Ovary (tissue), 9 donors: Measurements from ENCODE around the gene CHRNA3. TPM values are rescaled to one million over a fixed set of nuclear protein-coding genes. Genes with fewer than 3 reads are reported as not detected.

Experiments
- DNase-seq, 5 donors: peaks; one replicate each; pipeline ENCODE4 v3.0.0-alpha.2; 2019 to 2020
- H3K27ac ChIP-seq, 2 donors: fragments of 200-600 bp; one replicate each; pipeline versions ENCODE4 v1.5.1 to v1.8.0; 2019 to 2022
- H3K27me3 ChIP-seq: fragments of 200-600 bp; one replicate; pipeline ENCODE4 v1.8.0; 2022
- H3K36me3 ChIP-seq: fragments of 200-600 bp; sonication (generic); one replicate; pipeline ENCODE4 v1.5.1; 2019
- H3K4me1 ChIP-seq: one replicate; pipeline ENCODE4 v1.8.1; 2013; ENCODE audit warnings: mild to moderate bottlenecking, moderate library complexity; ENCODE audit not compliant: insufficient read depth
- H3K4me3 ChIP-seq: fragments of 200-600 bp; sonication (generic); one replicate; pipeline ENCODE4 v1.5.1; 2017
- H3K9me3 ChIP-seq, 2 donors: fragments of 200-600 bp in 1 of 2; sonication (generic) in 1 of 2; one replicate each; pipeline versions ENCODE4 v1.5.1 to v1.8.1; 2013 to 2019; ENCODE audit warnings: mild to moderate bottlenecking in 1 of 2, moderate library complexity in 1 of 2
- CTCF ChIP-seq, 3 donors: fragments of 450-650 bp in 2 of 3; fragments of 200-600 bp in 1 of 3; IDR thresholded peaks; one replicate each; pipeline versions ENCODE4 v1.5.1 to v1.8.0; 2016 to 2022; ENCODE audit warnings: antibody characterized with exemption in 3 of 3, mild to moderate bottlenecking in 1 of 3
- EP300 ChIP-seq: sonication (generic); formaldehyde crosslinking; IDR thresholded peaks from one replicate; pipeline ENCODE4 v1.6.1; 2017; ENCODE audit warnings: antibody characterized with exemption
- POLR2A ChIP-seq: fragments of 450-650 bp; IDR thresholded peaks from one replicate; pipeline ENCODE4 v1.6.1; 2017; ENCODE audit warnings: antibody characterized with exemption, mild to moderate bottlenecking, moderate library complexity
- WGBS, 3 donors: extraction: QIAGEN DNeasy Blood & Tissue Kit in 1 of 3; methylation state at CpG; one replicate each; pipeline versions ENCODE4 v1.1.5 to v1.1.7; 2013 to 2017; 5-methylcytosine and 5-hydroxymethylcytosine counted together
- intact Hi-C, 4 donors: fragments of 100-400 bp; cut with DNase I; formaldehyde crosslinking; loops; one replicate each; pipeline versions ENCODE4 v1.11.0 to v1.15.1; 2022 to 2023
- polyA plus RNA-seq, 2 donors: library from polyadenylated mRNA; stranded (reverse); fragments of 200-250 nt in 1 of 2; fragments of 350-450 nt in 1 of 2; fragmentation: Illumina TruSeq in 1 of 2; extraction: RNeasy Lipid Tissue Mini Kit (QIAGEN cat#74804) in 1 of 2; gene quantifications; one replicate each; pipeline ENCODE4 v1.2.3, GENCODE V29; 2013 to 2014
- total RNA-seq, 7 donors: library from RNA; depleted of rRNA in 2 of 7; stranded (reverse); fragments of >200 nt in 2 of 7; fragmentation: NEBNext Ultra II Directional in 3 of 7; extraction: Animal tissue kit (Norgen Biotek cat#: 25700) in 3 of 7; gene quantifications; one replicate each; pipeline versions ENCODE4 v1.1.0 to v1.2.4, GENCODE V29; 2016 to 2023
- donor health status: DM: no; HTN: no; CAD: no; lungs with moderate emphysema.
- donor health status: DM: no; HTN: no; CAD: no.
- donor health status: Bipolar disorder and iron deficiency.
- donor health status: DM: yes; HTN: yes; CAD: no.
- donor health status: DM: no; HTN: no; CAD: no.
- donor health status: DM: yes; HTN: yes; CAD: no.

The CHRNA3 gene
- total and polyA plus RNA-seq, 9 donors, result 0.22 to 0.27 TPM; not detected in 7

DNA sequence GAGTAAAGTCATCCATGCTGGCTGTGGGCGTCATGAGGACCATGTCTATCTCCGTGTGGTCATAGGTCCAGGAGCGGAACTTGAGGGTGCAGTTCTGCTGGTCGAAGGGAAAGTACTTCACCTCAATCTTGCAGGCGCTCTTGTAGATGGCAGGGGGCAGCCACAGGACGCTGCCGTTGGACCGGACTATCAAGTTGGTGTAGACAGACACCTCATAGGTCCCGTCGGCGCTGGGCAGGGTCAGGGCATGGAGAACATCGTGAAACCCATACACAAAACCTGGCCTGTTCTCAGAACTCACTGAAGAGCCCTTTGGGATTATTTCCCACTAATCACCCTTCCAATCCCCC is 8.9 kb upstream of the CHRNA3 start:
- Histone ChIP-seq H3K27me3 (no peaks in the 10 kb centered on the region), H3K36me3 (no peaks in the 10 kb centered on the region), H3K4me1 (no peaks in the 10 kb centered on the region), H3K27ac (no peak overlapping the region), H3K9me3 (no peaks in the 10 kb centered on the region), H3K4me3 (no peak overlapping the region)
- DNase-seq, result no peak
- TF ChIP-seq CTCF (IDR thresholded peaks at IDR 0.05), result no peak
- intact Hi-C loops, result loop anchor here in 3 of 4 donors (5.0 to 10.0 kb wide), 4 partner anchors 73 to 555 kb away; no protein-coding TSS in a partner anchor
- 89 to 96% (median 92%) methylated on average over 12 of the region's 12 CpGs for WGBS, 3 donors

GRCh38 chr15:78629031-78629715 is 8.4 kb upstream of the CHRNA3 start:
- no peak for DNase-seq
- Histone ChIP-seq H3K9me3 (no peaks in the 10 kb centered on the region), H3K27ac (no peak overlapping the region), H3K4me1 (no peaks in the 10 kb centered on the region), H3K36me3 (no peaks in the 10 kb centered on the region), H3K4me3 (no peak overlapping the region), H3K27me3 (no peaks in the 10 kb centered on the region)
- WGBS, 3 donors, result 90 to 92% (median 92%) methylated on average over 29 of the region's 29 CpGs
- intact Hi-C loops, result loop anchor here in 3 of 4 donors (5.0 to 10.0 kb wide), 4 partner anchors 73 to 556 kb away; no protein-coding TSS in a partner anchor
- TF ChIP-seq CTCF (IDR thresholded peaks at IDR 0.05), result no peak
- no peak for TF ChIP-seq EP300
- TF ChIP-seq POLR2A, result no peak

DNA sequence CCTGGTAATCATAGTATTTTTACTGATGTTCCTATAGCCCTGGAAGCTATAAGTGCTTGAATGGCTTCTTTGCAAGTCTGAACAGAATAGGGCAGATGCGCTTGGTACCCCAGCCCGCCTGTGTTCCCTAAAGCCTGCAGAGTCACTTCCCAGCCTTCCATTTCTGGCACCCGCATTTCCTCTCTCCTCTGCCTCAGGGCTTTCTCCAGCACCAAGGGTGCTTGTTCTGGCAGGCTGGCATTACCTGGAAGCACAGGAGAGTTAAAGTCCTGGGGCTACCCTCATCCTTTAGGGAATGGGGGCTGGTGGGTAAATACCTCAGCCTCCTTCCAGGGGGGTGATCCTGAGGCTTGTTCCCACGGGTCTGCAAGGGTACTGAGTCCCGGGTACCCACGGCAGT is 7.4 kb upstream of the CHRNA3 start:
- Histone ChIP-seq H3K9me3 (no peaks in the 10 kb centered on the region), H3K36me3 (no peaks in the 10 kb centered on the region), H3K4me3 (no peak overlapping the region), H3K4me1 (no peaks in the 10 kb centered on the region), H3K27me3 (no peaks in the 10 kb centered on the region), H3K27ac (no peak overlapping the region)
- TF ChIP-seq POLR2A (no peak), EP300 (no peak), CTCF (IDR thresholded peaks at IDR 0.05) (no peak)
- no peak for DNase-seq
- intact Hi-C loops, result loop anchor here in 3 of 4 donors (5.0 to 10.0 kb wide), 4 partner anchors 74 to 557 kb away; no protein-coding TSS in a partner anchor
- 76 to 83% (median 80%) methylated on average over 6 of the region's 6 CpGs for WGBS, 3 donors

GRCh38 chr15:78627348-78627747 is 6.6 kb upstream of the CHRNA3 start:
- intact Hi-C loops, result loop anchor here in 3 of 4 donors (5.0 to 10.0 kb wide), 4 partner anchors 75 to 557 kb away; no protein-coding TSS in a partner anchor
- 39 to 67% (median 53%) methylated on average over 8 of the region's 8 CpGs for WGBS, 3 donors

More at GRCh38 chr15:78627348-78627747, 6.6 kb upstream of the CHRNA3 start:
- Histone ChIP-seq H3K27ac (no peak overlapping the region), H3K4me3 (no peak overlapping the region), H3K4me1 (no peaks in the 10 kb centered on the region), H3K36me3 (no peaks in the 10 kb centered on the region), H3K9me3 (no peaks in the 10 kb centered on the region), H3K27me3 (no peaks in the 10 kb centered on the region)
- TF ChIP-seq POLR2A (no peak), EP300 (no peak), CTCF (IDR thresholded peaks at IDR 0.05) (no peak)
- DNase-seq, result no peak
